Uterus (tissue), 2 donors: ENCODE results near the gene OTUD4.

Source experiments
- POLR2A ChIP-seq, 2 donors: fragments of 450-650 bp; IDR thresholded peaks; one replicate each; pipeline ENCODE4 v1.6.1; 2016; ENCODE audit warnings: antibody characterized with exemption in 2 of 2, mild to moderate bottlenecking in 1 of 2, moderate library complexity in 1 of 2
- TF ChIP-seq, protein P1 (sequence below), 4 experiments: fragments of 200-600 bp in 2 of 4; fragments of 450-650 bp in 2 of 4; sonication (generic) in 2 of 4; IDR thresholded peaks; one replicate each; pipeline ENCODE4 v1.5.1; 2016 to 2019; ENCODE audit warnings: antibody characterized with exemption in 4 of 4, mild to moderate bottlenecking in 2 of 4, moderate library complexity in 1 of 4

DNA sequence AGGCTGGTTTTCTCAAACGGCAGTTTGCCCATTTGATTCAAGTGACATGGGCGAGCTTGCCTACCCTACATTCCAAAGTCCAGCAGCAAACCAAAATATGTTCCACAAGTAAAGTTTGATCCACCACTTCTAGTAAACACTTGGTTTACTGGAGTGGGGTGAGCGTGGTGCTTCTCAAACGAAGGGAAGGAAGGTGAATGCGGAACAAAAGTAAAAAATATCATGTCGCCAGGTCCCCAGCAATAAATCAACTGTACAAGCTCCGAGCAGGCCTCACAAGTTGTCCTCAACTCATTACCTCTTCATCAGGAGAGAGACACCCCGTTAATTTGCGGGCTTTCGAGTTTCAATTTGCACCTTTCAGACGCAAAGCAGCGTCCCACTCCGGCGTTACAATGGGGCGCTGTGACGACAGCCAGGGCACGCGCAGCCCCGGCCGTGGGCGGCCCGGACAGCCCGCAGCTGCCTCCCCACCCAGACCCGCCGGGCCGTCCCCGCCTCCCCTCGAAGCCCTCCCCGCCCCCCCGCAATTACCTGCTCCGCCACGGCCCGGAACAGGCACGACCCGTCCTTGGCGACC lies 1.0 kb downstream of the OTUD4 start:
- TF ChIP-seq, protein P1, sequence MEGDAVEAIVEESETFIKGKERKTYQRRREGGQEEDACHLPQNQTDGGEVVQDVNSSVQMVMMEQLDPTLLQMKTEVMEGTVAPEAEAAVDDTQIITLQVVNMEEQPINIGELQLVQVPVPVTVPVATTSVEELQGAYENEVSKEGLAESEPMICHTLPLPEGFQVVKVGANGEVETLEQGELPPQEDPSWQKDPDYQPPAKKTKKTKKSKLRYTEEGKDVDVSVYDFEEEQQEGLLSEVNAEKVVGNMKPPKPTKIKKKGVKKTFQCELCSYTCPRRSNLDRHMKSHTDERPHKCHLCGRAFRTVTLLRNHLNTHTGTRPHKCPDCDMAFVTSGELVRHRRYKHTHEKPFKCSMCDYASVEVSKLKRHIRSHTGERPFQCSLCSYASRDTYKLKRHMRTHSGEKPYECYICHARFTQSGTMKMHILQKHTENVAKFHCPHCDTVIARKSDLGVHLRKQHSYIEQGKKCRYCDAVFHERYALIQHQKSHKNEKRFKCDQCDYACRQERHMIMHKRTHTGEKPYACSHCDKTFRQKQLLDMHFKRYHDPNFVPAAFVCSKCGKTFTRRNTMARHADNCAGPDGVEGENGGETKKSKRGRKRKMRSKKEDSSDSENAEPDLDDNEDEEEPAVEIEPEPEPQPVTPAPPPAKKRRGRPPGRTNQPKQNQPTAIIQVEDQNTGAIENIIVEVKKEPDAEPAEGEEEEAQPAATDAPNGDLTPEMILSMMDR (IDR thresholded peaks at IDR 0.05): no peak
- TF ChIP-seq POLR2A (IDR thresholded peaks at IDR 0.05): no peak
